HepG2 (cell line): ENCODE data around the gene STX10. TPM values are rescaled to one million over a fixed set of nuclear protein-coding genes. Genes with fewer than 3 reads are reported as not detected.

Experiments used
- AGO2 ChIP-seq: fragments of 200-400 bp; formaldehyde crosslinking; optimal IDR thresholded peaks from 2 replicates; pipeline ENCODE3; 2017; ENCODE audit warnings: mild to moderate bottlenecking, low read depth, low read length, moderate library complexity
- BCLAF1 ChIP-seq: fragments of 450-650 bp; IDR thresholded peaks from 2 replicates; pipeline ENCODE4 v1.6.1; 2017; ENCODE audit warnings: mild to moderate bottlenecking
- CREB1 ChIP-seq, 2 experiments: fragments of 450-650 bp in 1 of 2; IDR thresholded peaks; 2 replicates each; pipeline ENCODE4 v1.6.1; 2016 to 2017; ENCODE audit warnings: control low read depth in 1 of 2, mild to moderate bottlenecking in 1 of 2, missing compliant biosample characterization in 1 of 2, missing genetic modification characterization in 1 of 2
- HNRNPL ChIP-seq: fragments of 200-400 bp; formaldehyde crosslinking; IDR thresholded peaks from 2 replicates; pipeline ENCODE4 v1.6.1; 2017; ENCODE audit warnings: mild to moderate bottlenecking, low read depth, low read length
- MAX ChIP-seq: IDR thresholded peaks from 2 replicates; pipeline ENCODE4 v1.6.1; 2012; ENCODE audit warnings: inconsistent platforms
- MED1 ChIP-seq: sonication (generic); formaldehyde crosslinking; IDR thresholded peaks from 2 replicates; pipeline ENCODE4 v1.4.0; 2020; ENCODE audit warnings: missing genetic modification reagents
- MLX ChIP-seq: IDR thresholded peaks from 2 replicates; pipeline ENCODE4 v1.6.1; 2016
- MTA1 ChIP-seq: sonication (generic); formaldehyde crosslinking; IDR thresholded peaks from 2 replicates; pipeline ENCODE4 v1.4.0; 2020; ENCODE audit warnings: missing genetic modification reagents, mild to moderate bottlenecking, borderline replicate concordance
- NAIF1 ChIP-seq: sonication (generic); formaldehyde crosslinking; IDR thresholded peaks from 2 replicates; pipeline ENCODE4 v1.5.0; 2020; ENCODE audit warnings: mild to moderate bottlenecking, missing genetic modification reagents, borderline replicate concordance
- PHF5A ChIP-seq: IDR thresholded peaks from one replicate; pipeline ENCODE4 v1.6.1; 2018; ENCODE audit warnings: low read depth, missing genetic modification reagents; ENCODE audit not compliant: unreplicated experiment
- RELA ChIP-seq: sonication (generic); formaldehyde crosslinking; IDR thresholded peaks from 2 replicates; pipeline ENCODE4 v1.4.0; 2020; ENCODE audit warnings: missing genetic modification reagents
- SIN3B ChIP-seq: fragments of 150-350 bp; IDR thresholded peaks from 2 replicates; pipeline ENCODE4 v1.6.1; 2014; ENCODE audit warnings: low read length
- SOX5 ChIP-seq: IDR thresholded peaks from 2 replicates; pipeline ENCODE4 v1.6.1; 2016; ENCODE audit warnings: borderline replicate concordance
- ZBTB2 ChIP-seq: sonication (generic); formaldehyde crosslinking; IDR thresholded peaks from 2 replicates; pipeline ENCODE4 v1.8.0; 2022; ENCODE audit warnings: low read depth, missing genetic modification reagents
- ZNF547 ChIP-seq: sonication (generic); formaldehyde crosslinking; IDR thresholded peaks from 2 replicates; pipeline ENCODE4 v1.5.1; 2020; ENCODE audit warnings: mild to moderate bottlenecking, missing genetic modification reagents
- ZNF574 ChIP-seq: sonication (generic); formaldehyde crosslinking; IDR thresholded peaks from 2 replicates; pipeline ENCODE4 v1.4.0; 2020; ENCODE audit warnings: missing genetic modification reagents
- ZNF766 ChIP-seq: sonication (generic); formaldehyde crosslinking; IDR thresholded peaks from 2 replicates; pipeline ENCODE4 v1.5.0; 2020; ENCODE audit warnings: missing genetic modification reagents, borderline replicate concordance
- ZNF776 ChIP-seq: sonication (generic); formaldehyde crosslinking; IDR thresholded peaks from 2 replicates; pipeline ENCODE4 v1.4.0; 2020; ENCODE audit warnings: mild to moderate bottlenecking, missing genetic modification reagents
- ZSCAN5A ChIP-seq: sonication (generic); formaldehyde crosslinking; IDR thresholded peaks from 2 replicates; pipeline ENCODE4 v1.8.0; 2022; ENCODE audit warnings: mild to moderate bottlenecking, missing genetic modification reagents, borderline replicate concordance
- polyA plus RNA-seq, 8 experiments: library from polyadenylated mRNA; depleted of rRNA in 3 of 8; stranded (reverse) in 7 of 8; unstranded in 1 of 8; fragments of >200 nt; fragmentation: Illumina TruSeq in 4 of 8; extraction: Trizol in 4 of 8; gene quantifications; 2 replicates each; pipeline versions ENCODE4 v1.2.1 to v1.2.3, GENCODE V29; 2011 to 2016; ENCODE audit warnings: low read depth in 4 of 8, missing spikeins in 1 of 8, mixed read lengths in 1 of 8; ENCODE audit not compliant: insufficient read depth in 1 of 8
- total RNA-seq, 5 experiments: library from RNA; depleted of rRNA; stranded (reverse); fragments of >200 nt; fragmentation: Illumina TruSeq; extraction: Trizol; gene quantifications; 2 replicates each; pipeline ENCODE4 v1.2.3, GENCODE V29; 2016; ENCODE audit warnings: low read depth in 1 of 5

Gene STX10
- total and polyA plus RNA-seq, 2 of the 13 experiments (the other 11 are each of a cell fraction or from before 2014, with no cell fraction given): 47.9 to 66.4 TPM

GRCh38 chr19:13095934-13096927, 53.9 kb downstream of the STX10 start (continued):
- TF ChIP-seq CREB1 (IDR thresholded peaks at IDR 0.05) (no peak), CREB1 (CRISPR knock-in tag; IDR thresholded peaks at IDR 0.05) (no peak), MLX (CRISPR knock-in tag) (no peak), ZNF766 (CRISPR knock-in tag) (no peak), ZNF776 (CRISPR knock-in tag) (no peak), ZSCAN5A (no peak), NAIF1 (CRISPR knock-in tag) (no peak), SOX5 (CRISPR knock-in tag) (no peak), SIN3B (no peak), MTA1 (CRISPR knock-in tag) (no peak), MAX (peak; percentile 93), AGO2 (peak; percentile 74), RELA (CRISPR knock-in tag) (no peak), ZNF547 (CRISPR knock-in tag) (no peak), PHF5A (CRISPR knock-in tag) (no peak), ZNF574 (CRISPR knock-in tag) (peak; percentile 69), BCLAF1 (no peak), HNRNPL (no peak), ZBTB2 (CRISPR knock-in tag) (no peak), MED1 (CRISPR knock-in tag) (peak; percentile 54)
